GM04503 (cell line): Measurements from ENCODE around the gene DYNC1I2.

Source experiments
- DNase-seq: peaks from one replicate; pipeline ENCODE4 v3.0.0-alpha.2; 2012; ENCODE audit warnings: low read depth

DYNC1I2 gene

GRCh38 chr2:171687287-171688128 is at the start of gene DYNC1I2:
DYNC1I2 (plus strand) TSS chr2:171687469; CDS start chr2:171690156, 2,687 bp downstream.
- DNase-seq = peak; percentile 89

DNA sequence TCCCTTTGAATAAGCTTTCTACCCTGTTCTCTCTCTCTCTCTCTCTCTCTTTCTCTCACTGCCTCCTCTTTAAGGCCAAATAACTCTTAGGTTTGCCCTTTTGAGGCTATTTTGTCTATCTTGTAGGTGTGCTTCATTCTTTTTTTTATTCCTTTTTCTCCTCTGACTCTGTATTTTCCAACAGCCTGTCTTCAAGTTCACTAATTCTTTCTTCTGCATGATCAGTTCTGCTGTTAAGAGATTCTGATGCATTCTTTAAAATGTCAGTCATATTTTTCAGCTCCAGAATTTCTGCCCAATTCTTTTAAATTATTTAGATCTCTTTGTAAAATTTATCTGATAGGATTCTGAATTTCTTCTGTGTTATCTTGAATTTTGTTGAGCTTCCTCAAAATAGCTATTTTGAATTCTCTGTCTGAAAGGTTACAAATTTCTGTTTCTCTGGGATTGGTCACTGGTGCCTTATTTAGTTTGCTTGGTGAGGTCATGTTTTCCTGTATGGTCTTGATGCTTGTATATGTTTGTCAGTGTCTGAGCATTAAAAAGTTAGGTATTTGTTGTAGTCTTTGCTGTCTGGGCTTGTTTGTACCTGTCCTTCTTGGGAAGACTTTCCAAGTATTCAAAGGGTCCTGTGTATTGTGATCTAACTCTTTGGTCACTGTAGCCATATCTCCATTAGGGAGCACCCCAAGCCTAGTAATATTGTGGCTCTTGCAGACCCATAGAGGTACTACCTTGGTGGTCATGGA is 35.4 kb upstream of the DYNC1I2 start:
- no peak for DNase-seq

DNA sequence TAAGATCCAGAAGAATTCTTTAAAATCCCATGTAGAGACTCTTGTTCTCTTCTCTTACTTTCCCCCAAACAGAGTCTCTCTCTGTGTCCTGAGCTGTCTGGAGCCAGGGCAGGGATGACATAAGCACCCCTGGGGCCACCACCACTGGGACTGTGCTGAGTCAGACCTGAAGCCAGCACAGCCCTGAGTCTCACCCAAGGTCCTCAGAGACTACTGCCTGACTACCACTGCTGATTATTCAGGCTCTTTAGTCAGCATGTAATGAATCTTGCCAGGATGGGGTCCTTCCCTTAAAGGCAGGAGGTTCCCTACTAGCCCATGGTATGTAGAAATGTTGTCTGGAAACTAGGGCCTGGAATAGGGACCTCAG is 34.9 kb upstream of the DYNC1I2 start:
- peak; percentile 27 for DNase-seq

DNA sequence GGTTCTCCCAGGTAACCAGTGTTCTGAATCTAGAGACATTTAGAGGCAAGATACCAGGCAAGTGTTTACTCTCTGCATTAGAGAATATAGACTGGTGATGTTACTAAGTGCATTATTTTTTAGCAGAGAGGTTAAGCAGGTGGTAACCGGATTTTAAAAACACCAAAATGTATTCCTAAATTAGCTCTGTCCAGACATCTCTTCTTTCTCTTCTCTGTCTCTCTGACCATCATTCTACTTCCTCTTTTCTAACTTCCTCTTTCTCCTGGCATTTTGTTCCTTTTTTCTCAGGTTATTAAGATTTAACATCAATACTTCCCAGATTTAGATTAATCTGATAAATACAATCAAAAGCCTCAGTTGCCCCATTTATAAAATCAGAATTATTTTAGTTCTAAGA is 31.7 kb upstream of the DYNC1I2 start:
- DNase-seq = no peak

GRCh38 chr2:171667041-171667440 is 20.2 kb upstream of the DYNC1I2 start:
- DNase-seq = no peak

DNA sequence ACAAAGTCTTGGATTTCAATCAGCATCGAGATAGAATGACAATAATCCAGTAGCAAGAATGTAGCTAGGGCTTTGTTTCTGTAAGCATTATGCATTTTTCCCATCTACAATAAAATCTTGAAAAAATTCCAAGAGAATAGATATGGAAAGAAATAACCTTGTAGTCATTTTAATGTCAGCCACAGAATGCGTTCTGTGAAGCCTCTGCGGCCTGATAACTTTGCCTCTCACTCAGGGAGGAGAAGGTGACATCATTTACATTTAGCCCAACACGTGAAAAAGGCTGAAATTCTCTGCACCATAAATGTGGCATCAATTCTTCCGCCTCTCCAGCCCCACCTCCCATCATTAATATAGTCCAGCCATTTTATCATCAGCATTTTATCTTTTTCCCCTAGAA is 19.1 kb upstream of the DYNC1I2 start:
- DNase-seq = no peak

- no peak for DNase-seq
These were observed 18.1 kb upstream of the DYNC1I2 start for GRCh38 chr2:171669121-171669520.

GRCh38 chr2:171670655-171671054 is 16.6 kb upstream of the DYNC1I2 start:
- no peak for DNase-seq

DNA sequence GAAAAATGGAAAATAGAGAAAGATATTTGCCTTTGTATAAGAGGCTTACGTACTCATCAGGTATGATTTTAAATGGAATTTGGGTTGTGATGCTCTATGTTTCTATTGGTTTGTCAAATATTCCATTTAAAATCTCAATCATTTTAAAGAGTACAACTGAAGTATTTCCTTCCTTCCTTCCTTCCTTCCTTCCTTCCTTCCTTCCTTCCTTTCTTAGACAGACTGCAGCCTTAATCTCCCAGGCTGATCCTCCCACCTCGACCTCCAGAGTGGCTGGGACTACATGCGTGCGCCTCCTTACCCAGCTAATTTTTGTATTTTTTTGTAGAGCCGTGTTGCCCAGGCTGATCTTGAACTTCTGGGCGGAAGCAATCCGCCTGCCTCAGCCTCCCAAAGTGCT is 15.4 kb upstream of the DYNC1I2 start:
- no peak for DNase-seq

- no peak for DNase-seq
These were observed 13.4 kb upstream of the DYNC1I2 start for GRCh38 chr2:171673905-171674304.

- no peak for DNase-seq
These were observed 11.4 kb upstream of the DYNC1I2 start for GRCh38 chr2:171675810-171676345.

GRCh38 chr2:171678619-171679018 is 8.7 kb upstream of the DYNC1I2 start:
- no peak for DNase-seq

DNA sequence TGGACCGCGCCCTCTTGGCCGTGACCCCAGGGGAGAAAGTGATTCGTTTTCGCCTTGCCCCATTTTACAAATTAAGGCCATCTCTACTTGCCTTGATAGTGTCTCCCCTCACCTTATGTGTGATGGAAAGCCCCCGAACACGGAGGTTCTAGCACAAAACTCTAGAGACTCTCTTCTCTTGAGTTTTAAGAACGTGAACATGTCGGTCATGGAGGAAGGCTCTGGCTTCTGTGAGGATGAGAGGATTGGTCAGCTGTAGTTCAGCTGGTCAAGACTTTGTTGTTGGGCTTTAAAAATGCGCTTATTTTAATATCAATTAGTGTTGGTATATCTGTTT is 828 bp downstream of the DYNC1I2 start:
- no peak for DNase-seq

DNA sequence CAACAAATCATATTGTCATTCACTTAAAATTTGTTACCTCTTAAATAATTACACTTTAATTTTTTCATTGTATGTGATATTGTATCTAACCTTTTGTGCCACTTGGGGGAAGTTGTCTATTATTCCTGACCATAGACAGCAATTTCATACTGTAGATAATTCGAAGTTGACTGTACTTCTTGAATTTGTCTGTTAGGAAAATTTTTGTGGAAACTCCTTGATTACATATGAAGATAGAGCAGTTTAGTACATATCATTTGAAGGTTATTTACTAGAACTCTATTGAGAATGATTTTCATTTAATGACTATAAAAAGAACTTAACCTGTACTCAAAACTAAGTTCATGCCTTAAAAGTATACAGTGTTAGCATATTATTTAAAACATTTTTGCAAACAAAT is 5.1 kb downstream of the DYNC1I2 start:
- DNase-seq = no peak

- no peak for DNase-seq
These were observed 15.7 kb downstream of the DYNC1I2 start for GRCh38 chr2:171702781-171703556.

GRCh38 chr2:171703574-171704347 is 16.5 kb downstream of the DYNC1I2 start:
- no peak for DNase-seq

DNA sequence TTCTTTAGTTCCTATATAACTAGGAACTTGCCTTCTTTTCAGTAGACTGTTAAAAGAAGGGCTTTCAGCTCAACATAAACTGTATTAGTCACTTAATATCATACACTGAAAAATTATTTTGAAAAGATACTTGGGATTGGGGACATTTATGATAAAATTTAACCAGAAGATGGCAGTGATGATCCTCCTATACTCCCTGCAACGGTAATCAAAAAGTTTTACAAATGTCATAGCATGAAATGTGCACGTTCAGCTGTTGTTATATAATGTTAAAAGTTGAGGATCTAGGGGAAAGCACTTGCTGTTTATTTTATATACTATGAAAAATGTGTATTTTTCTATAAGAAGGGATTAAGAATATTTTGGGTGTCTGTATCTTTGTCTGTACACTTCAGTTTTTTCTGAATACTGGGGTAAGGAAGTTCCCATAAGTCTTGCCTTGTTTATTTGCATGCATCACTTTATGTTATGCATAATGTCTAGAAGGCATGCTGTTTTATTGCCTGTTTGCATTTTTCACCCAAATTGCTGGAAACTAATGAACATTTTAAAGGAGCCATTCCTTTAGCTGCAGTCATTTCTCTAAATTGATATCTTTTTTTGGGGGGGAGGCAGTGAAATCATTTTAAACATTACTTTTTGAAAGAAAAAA is 19.0 kb downstream of the DYNC1I2 start:
- DNase-seq = no peak

DNA sequence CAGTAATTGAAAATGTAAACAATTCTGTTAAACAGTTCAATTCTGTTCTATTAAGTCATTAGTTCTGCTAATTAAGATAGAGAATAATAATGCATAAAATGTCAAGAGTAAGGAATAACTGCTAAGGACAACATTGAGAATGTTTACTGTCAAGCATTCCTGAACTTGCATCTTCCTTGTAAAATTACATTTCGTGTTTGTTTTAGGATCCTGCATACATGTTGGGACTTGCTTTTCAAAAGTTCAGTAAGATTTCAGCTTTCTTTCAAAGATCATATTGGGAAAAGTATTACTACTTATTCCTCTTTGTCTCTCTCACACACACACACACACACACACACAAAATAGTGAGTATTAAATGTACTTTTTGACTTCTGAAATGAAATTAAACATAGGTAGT is 20.5 kb downstream of the DYNC1I2 start:
- no peak for DNase-seq

- DNase-seq = no peak
These were observed 21.9 kb downstream of the DYNC1I2 start for GRCh38 chr2:171709011-171709685.

- no peak for DNase-seq
These were observed 24.1 kb downstream of the DYNC1I2 start for GRCh38 chr2:171711351-171711750.

- peak; percentile 80 for DNase-seq
These were observed 24.8 kb downstream of the DYNC1I2 start for GRCh38 chr2:171712051-171712450.
